HT-29 (cell line): Measurements from ENCODE around the gene ZNF629. TPM values are rescaled to one million over a fixed set of nuclear protein-coding genes. Genes with fewer than 3 reads are reported as not detected.

Source experiments
- DNase-seq: peaks from one replicate; pipeline ENCODE4 v3.0.0-alpha.2; 2015; ENCODE audit warnings: low spot score
- total RNA-seq: library from RNA; depleted of rRNA; stranded (reverse); fragments of >200 nt; shearing (Covaris generic); gene quantifications from 2 replicates; pipeline ENCODE4 v1.2.3, GENCODE V29; 2014

Gene ZNF629
- total RNA-seq, 1 experiment from 2014 or later = 19.8 TPM

DNA sequence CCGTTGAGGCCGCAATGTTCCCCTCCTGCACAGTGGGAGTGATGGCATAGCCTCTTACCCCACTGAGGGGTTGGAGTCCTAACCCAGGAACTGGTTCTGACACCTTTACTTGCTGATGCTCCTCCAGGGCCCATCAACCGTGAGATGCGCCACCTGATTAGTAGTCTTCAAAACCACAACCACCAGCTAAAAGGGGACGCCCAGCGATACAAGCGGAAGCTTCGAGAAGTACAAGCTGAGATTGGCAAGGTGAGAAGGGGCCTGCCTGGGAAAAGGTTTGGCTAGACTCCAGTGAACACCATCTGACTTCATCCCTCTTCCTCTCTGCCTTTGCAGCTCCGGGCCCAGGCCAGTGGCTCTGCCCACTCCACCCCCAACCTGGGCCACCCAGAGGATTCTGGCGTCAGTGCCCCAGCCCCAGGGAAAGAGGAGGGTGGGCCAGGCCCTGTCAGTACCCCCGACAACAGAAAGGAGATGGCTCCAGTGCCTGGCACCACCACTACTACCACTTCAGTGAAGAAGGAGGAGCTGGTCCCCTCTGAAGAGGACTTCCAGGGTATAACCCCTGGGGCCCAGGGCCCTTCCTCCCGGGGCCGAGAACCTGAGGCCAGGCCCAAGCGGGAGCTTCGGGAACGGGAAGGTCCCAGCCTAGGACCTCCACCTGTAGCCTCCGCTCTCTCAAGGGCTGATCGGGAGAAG is 19.1 kb downstream of the ZNF629 start:
- DNase-seq = no peak

DNA sequence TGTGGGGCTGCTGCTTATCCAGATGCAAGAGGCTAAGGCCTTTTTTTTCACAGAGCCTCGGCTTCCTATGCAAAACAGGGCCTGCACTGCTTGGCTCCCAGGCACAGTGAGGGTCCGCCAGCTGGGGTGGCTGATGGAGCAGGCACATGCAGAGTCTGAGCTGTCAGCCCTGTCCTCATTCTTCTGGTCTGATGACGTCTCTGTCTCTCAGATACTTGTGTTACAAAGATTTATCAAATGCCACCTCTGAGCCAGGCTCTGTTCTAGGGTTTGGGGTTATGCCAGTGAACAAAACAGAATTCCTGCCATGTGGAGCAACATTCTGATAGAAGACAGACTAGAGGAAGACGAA is 20.1 kb downstream of the ZNF629 start:
- no peak for DNase-seq

DNA sequence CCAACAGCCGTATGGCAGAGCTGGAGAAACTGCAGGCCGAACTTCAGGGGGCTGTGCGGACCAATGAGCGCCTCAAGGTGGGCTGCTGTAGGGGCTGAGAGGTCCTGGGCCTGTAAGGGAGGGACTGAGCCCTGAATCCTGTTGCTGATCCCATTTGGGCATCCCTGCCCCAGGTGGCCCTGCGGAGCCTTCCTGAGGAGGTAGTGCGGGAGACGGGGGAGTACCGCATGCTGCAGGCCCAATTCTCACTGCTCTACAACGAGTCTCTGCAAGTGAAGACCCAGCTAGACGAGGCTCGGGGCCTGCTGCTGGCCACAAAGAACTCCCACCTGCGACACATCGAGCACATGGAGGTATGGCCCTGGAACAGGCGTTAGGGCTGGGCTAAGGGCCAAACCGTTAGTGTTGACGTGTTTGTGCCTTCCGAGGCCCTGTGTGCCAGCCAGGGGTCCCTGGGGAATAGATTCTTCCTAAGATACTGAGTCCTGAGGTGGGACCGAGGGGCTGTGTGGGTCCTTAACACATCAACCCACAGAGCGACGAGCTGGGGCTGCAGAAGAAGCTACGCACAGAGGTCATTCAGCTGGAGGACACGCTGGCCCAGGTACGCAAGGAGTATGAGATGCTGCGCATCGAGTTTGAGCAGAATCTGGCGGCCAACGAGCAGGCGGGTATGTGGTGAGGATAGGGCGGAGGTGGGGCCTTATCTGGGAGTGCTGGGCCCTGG is 20.6 kb downstream of the ZNF629 start:
- DNase-seq = no peak

- DNase-seq = no peak
These were observed 22.1 kb downstream of the ZNF629 start for GRCh38 chr16:30764816-30765465.

- no peak for DNase-seq
These were observed 22.9 kb downstream of the ZNF629 start for GRCh38 chr16:30764086-30764485.

- DNase-seq = no peak
These were observed 23.8 kb downstream of the ZNF629 start for GRCh38 chr16:30762991-30763725.

GRCh38 chr16:30761928-30762902 is 24.8 kb downstream of the ZNF629 start, which contains the start of the genes CFAP119 and RNF40:
Gene CFAP119, minus strand, starts transcription at chr16:30762062. Its CDS starts 314 bp downstream, at chr16:30761748.
Gene RNF40, plus strand, starts transcription at chr16:30762322. Its CDS starts 224 bp downstream, at chr16:30762546.
- DNase-seq = peak; percentile 95

DNA sequence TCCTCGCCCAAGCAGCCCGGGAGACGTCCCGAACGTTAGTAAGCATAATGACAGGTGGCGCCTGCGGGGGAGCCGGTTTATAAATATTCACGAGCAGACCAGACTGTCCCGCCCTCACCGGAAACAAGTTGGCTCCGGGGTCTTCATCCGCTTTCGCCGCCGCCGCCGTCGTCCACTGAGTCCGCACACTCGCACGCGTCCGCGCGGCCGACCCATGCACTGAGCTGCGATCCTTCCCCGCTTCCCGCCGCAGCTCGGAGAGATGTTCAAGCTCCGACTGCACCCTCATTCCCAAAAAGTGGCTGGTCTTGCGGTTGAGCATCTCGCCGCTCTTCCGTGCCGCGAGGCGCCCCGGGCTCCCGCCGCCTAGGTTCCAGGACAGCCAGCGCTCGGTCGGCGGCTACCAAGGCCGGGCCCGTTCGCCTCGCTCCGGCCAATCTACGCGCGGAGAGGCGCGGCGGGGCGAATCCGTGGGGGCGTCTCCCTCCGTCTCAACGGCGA is 25.5 kb downstream of the ZNF629 start:
- DNase-seq = peak; percentile 23

GRCh38 chr16:30760577-30761426 is 26.2 kb downstream of the ZNF629 start:
- no peak for DNase-seq

- DNase-seq = no peak
These were observed 26.9 kb downstream of the ZNF629 start for GRCh38 chr16:30760001-30760559.

DNA sequence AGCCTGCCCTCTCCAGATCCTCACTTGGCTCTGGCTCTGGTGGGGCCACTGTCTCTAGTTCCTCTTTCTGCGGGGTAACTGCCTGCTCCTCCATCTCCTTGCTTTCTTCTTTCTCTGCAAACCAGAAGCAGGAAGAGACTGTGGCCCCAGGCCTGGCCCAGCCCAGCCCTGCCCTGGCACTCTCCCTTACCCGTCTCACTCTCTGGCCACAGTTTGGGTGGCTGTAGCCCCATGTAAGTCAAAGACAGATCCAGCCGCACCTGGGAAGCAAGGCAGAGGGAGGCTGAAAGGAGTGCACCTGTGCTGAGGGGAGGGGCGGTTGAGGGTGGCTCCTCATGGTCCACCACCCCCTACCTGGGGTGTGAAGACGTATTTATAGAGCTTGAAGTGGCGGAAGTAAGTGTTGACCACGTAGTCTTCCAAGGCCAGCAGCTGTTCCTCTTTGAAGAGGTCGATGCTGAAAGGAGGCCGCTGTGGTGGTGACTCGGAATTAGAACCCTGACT is 28.0 kb downstream of the ZNF629 start:
- no peak for DNase-seq

GRCh38 chr16:30757316-30757715 is 29.7 kb downstream of the ZNF629 start:
- DNase-seq = no peak

DNA sequence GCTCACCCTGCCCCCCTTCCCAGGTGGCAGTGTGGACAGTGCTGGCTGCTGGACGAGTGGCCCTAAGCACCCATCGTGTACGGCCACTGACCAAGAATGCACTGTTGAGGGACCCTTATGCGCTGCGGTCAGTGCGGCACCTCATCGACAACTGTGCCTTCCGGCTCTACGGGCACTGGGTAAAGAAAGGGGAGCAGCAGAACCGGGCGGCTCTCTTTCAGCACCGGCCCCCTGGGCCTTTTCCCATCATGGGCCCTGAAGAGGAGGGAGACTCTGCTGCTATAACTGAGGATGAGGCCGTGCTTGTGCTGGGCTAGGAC is 30.3 kb downstream of the ZNF629 start:
- DNase-seq = no peak

- DNase-seq = no peak
These were observed 30.8 kb downstream of the ZNF629 start for GRCh38 chr16:30755955-30756780.

GRCh38 chr16:30753596-30753995 is 33.4 kb downstream of the ZNF629 start:
- DNase-seq = no peak

DNA sequence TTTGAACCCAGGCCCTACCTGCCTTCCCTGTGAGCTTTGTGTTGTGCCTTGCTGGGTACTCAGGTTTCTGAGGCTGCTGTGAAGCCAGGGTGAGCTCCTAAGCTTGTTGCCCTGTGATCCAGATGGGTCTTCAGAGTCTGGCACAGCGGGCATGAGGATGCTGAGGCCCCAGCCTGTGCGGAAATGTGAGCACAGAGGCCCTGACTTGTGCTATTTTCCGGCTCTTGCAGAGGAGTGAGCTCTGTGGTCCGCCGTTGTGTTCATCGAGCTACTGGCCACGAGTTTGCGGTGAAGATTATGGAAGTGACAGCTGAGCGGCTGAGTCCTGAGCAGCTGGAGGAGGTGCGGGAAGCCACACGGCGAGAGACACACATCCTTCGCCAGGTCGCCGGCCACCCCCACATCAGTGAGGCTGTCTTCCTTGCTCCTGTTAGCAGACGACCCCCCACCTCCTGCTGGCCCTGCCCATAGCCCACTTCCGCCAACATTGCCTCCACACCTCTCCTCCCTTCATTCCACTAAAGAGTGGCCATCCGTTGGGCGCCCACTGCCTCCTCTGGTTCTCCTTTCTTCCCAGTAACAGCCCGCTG is 36.0 kb downstream of the ZNF629 start:
- no peak for DNase-seq

GRCh38 chr16:30750201-30750600 is 36.8 kb downstream of the ZNF629 start:
- no peak for DNase-seq
